ENCODE measurements around the gene GALNT17. TPM values are rescaled to one million over a fixed set of nuclear protein-coding genes. Genes with fewer than 3 reads are reported as not detected.

The GALNT17 gene
- total RNA-seq, 6 donors from 2014 or later = 5.3 to 26.2 (median 10.1) TPM

GRCh38 chr7:71652510-71652909 is 520.6 kb downstream of the GALNT17 start:
- peaks cover 0 to 19% (median 14%) of the 10 kb centered on the region in 4 donors for H3K9me3 ChIP-seq
- no peaks in the 10 kb centered on the region for H3K27me3 ChIP-seq
- ATAC-seq (ENCODE audit: low FRiP score in 2 of 2) (no peak), DNase-seq (no peak)
- TF ChIP-seq POLR2AphosphoS5 (IDR thresholded peaks at IDR 0.05) (no peak), CTCF (IDR thresholded peaks at IDR 0.05) (no peak), EP300 (IDR thresholded peaks at IDR 0.05) (no peak), POLR2A (IDR thresholded peaks at IDR 0.05) (no peak)
- H3K4me1 ChIP-seq = no peaks in the 10 kb centered on the region
- H3K27ac ChIP-seq = no peak overlapping the region
- H3K4me3 ChIP-seq = no peak overlapping the region
- 70 to 73% methylated on average over 8 of the region's 8 CpGs for WGBS, 2 donors
- H3K36me3 ChIP-seq = no peaks in the 10 kb centered on the region

- Histone ChIP-seq H3K27me3 (no peaks in the 10 kb centered on the region), H3K4me1 (no peaks in the 10 kb centered on the region), H3K9me3 (no peaks in the 10 kb centered on the region), H3K27ac (no peak overlapping the region), H3K36me3 (no peaks in the 10 kb centered on the region), H3K4me3 (no peak overlapping the region)
- 92% methylated on average over 1 of the region's 1 CpG; no CpG with 5 or more reads in 1 of the 2 donors for WGBS, 2 donors
- no peak for DNase-seq
- ATAC-seq (ENCODE audit: low FRiP score in 2 of 2) = no peak
- TF ChIP-seq POLR2A (IDR thresholded peaks at IDR 0.05) (no peak), EP300 (IDR thresholded peaks at IDR 0.05) (no peak), CTCF (IDR thresholded peaks at IDR 0.05) (no peak), POLR2AphosphoS5 (IDR thresholded peaks at IDR 0.05) (no peak)
These were observed 525.4 kb downstream of the GALNT17 start for GRCh38 chr7:71657386-71657785.

GRCh38 chr7:71659622-71660021 is 527.7 kb downstream of the GALNT17 start:
- Histone ChIP-seq H3K27ac (no peak overlapping the region), H3K4me3 (no peak overlapping the region), H3K9me3 (no peaks in the 10 kb centered on the region), H3K4me1 (no peaks in the 10 kb centered on the region), H3K27me3 (no peaks in the 10 kb centered on the region), H3K36me3 (no peaks in the 10 kb centered on the region)
- ATAC-seq (ENCODE audit: low FRiP score in 2 of 2) (no peak), DNase-seq (no peak)
- no peak for TF ChIP-seq POLR2AphosphoS5 (IDR thresholded peaks at IDR 0.05)
- TF ChIP-seq EP300 (IDR thresholded peaks at IDR 0.05) = no peak
- TF ChIP-seq POLR2A (IDR thresholded peaks at IDR 0.05) = no peak
- TF ChIP-seq CTCF (IDR thresholded peaks at IDR 0.05) = no peak
- WGBS, 2 donors = 89% methylated on average over 2 of the region's 2 CpGs

GRCh38 chr7:71661671-71662224 is 529.8 kb downstream of the GALNT17 start:
- Histone ChIP-seq H3K27me3 (no peaks in the 10 kb centered on the region), H3K27ac (no peak overlapping the region), H3K4me1 (no peaks in the 10 kb centered on the region), H3K9me3 (peaks cover 0 to 3% (median 0%) of the 10 kb centered on the region in 4 donors), H3K4me3 (no peak overlapping the region), H3K36me3 (no peaks in the 10 kb centered on the region)
- WGBS, 2 donors = 92 to 93% methylated on average over 1 of the region's 1 CpG
- DNase-seq = no peak
- ATAC-seq (ENCODE audit: low FRiP score in 2 of 2) = no peak
- TF ChIP-seq POLR2A (IDR thresholded peaks at IDR 0.05) (no peak), POLR2AphosphoS5 (IDR thresholded peaks at IDR 0.05) (no peak), CTCF (IDR thresholded peaks at IDR 0.05) (no peak), EP300 (IDR thresholded peaks at IDR 0.05) (no peak)

- DNase-seq (no peak), ATAC-seq (ENCODE audit: low FRiP score in 2 of 2) (no peak)
- TF ChIP-seq POLR2AphosphoS5 (IDR thresholded peaks at IDR 0.05) = no peak
- no peak for TF ChIP-seq EP300 (IDR thresholded peaks at IDR 0.05)
- no peak for TF ChIP-seq CTCF (IDR thresholded peaks at IDR 0.05)
- TF ChIP-seq POLR2A (IDR thresholded peaks at IDR 0.05) = no peak
- H3K4me1 ChIP-seq = no peaks in the 10 kb centered on the region
- no peak overlapping the region for H3K4me3 ChIP-seq
- peaks cover 0 to 3% (median 0%) of the 10 kb centered on the region in 4 donors for H3K9me3 ChIP-seq
- WGBS, 2 donors = 90 to 94% methylated on average over 3 of the region's 3 CpGs
- no peak overlapping the region for H3K27ac ChIP-seq
- no peaks in the 10 kb centered on the region for H3K27me3 ChIP-seq
- H3K36me3 ChIP-seq = no peaks in the 10 kb centered on the region
These were observed 533.8 kb downstream of the GALNT17 start for GRCh38 chr7:71665716-71666115.

Data from upper lobe of left lung (tissue), 6 donors.